Stimulated activated CD8-positive, alpha-beta memory T cell treated with anti-CD3 and anti-CD28 coated beads, Interleukin-15, amount 100 ng/mL, for 48 hours (primary cell): ENCODE measurements around the gene SRSF8.
"Not testable (repeated sequence)": the region's sequence is repeated elsewhere in the genome, so short reads cannot be mapped to it uniquely, and the experiment has no call there.

Experiments used
- DNase-seq, 2 donors: peaks; one replicate each; pipeline ENCODE4 v3.0.0-alpha.2; 2020; ENCODE audit warnings: low read depth in 2 of 2

SRSF8 gene, protein sequence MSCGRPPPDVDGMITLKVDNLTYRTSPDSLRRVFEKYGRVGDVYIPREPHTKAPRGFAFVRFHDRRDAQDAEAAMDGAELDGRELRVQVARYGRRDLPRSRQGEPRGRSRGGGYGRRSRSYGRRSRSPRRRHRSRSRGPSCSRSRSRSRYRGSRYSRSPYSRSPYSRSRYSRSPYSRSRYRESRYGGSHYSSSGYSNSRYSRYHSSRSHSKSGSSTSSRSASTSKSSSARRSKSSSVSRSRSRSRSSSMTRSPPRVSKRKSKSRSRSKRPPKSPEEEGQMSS

DNA sequence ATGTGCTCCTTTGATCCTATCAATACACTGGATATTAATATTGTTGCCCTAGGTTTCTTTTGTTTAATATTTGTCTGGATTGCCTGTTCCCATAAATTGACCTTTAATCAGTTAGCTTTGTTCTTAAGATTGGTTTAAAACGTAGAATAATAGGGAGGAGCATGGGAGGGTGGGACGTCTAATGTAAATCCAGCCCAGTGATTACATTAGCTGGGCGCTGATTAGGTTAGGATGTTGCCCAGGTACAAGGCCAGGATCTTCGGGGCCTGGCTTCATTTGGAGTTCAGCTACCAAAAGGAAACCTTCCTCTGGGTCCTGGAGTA, at the start of gene SRSF8:
SRSF8 (plus strand) TSS at position 204 of the 323 bp plus-strand sequence. CDS start 308 bp downstream, outside the sequence.
- DNase-seq = no peak

- not testable (repeated sequence) for DNase-seq
These were observed 45.3 kb upstream of the SRSF8 start for GRCh38 chr11:95021468-95021867.

DNA sequence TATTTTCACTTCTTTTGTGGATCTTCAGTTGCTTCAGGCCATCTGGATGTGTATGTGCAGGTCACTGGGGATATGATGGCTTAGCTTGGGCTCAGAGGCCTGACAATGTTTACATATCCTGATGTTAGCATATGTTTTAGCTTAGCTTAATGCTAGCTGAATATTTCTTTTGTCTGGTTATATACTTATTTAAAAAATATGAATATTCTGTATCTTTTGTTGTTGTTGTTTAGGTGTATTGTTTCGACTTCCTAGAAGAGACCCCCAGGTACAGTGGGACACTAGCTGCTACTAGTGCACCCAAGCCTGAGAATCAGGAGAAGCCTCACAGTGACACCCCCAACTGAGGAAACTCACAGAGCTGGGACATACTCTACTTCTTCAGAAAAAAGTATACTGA, 41.8 kb upstream of the SRSF8 start, which contains the start of gene KDM4E:
KDM4E (plus strand) TSS at position 301 of the 400 bp plus-strand sequence. CDS start 300 bp downstream, outside the sequence.
- DNase-seq = no peak

DNA sequence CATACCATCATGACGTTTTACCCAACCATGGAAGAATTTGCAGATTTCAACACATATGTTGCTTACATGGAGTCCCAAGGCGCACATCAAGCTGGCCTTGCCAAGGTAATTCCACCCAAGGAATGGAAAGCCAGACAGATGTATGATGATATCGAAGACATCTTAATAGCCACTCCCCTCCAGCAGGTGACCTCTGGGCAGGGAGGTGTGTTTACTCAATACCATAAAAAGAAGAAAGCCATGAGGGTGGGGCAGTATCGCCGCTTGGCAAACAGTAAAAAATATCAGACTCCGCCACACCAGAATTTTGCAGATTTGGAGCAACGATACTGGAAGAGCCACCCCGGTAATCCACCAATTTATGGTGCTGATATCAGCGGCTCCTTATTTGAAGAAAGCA, 41.1 kb upstream of the SRSF8 start:
- not testable (repeated sequence) for DNase-seq

- DNase-seq = no peak
These were observed 38.4 kb upstream of the SRSF8 start for GRCh38 chr11:95028357-95028756.

GRCh38 chr11:95033051-95033450, 33.7 kb upstream of the SRSF8 start:
- DNase-seq = no peak

- DNase-seq = no peak
These were observed 31.4 kb upstream of the SRSF8 start for GRCh38 chr11:95035316-95035715.

- DNase-seq = not testable (repeated sequence)
These were observed 29.2 kb upstream of the SRSF8 start for GRCh38 chr11:95037356-95038035.

- DNase-seq = no peak
These were observed 24.5 kb upstream of the SRSF8 start for GRCh38 chr11:95042239-95042638.

GRCh38 chr11:95042906-95043305, 23.8 kb upstream of the SRSF8 start:
- no peak for DNase-seq

GRCh38 chr11:95044010-95044409, 22.7 kb upstream of the SRSF8 start:
- no peak for DNase-seq

- DNase-seq = no peak
These were observed 20.9 kb upstream of the SRSF8 start for GRCh38 chr11:95045812-95046211.

- DNase-seq = not testable (repeated sequence)
These were observed 17.6 kb upstream of the SRSF8 start, which contains the start of gene KDM4F for GRCh38 chr11:95049122-95049521. KDM4F (plus strand) TSS chr11:95049422.

GRCh38 chr11:95050595-95051202, 16.0 kb upstream of the SRSF8 start:
- no peak for DNase-seq

DNA sequence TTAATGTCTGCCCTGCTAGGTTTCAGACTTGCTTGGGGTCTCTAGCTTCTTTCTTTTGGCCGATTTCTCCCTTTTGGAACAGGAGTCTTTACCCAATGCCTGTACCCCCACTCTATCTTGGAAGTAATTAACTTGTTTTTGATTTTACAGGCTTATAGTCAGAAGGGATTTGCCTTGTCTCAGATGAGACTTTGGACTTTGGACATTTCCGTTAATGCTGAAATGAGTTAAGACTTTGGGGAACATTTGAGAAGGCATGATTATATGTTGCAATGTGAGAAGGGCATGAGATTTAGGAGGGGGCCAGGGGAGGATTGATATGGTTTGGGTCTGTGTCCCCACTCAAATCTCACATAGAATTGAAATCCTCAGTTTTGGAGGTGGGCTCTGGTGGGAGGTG, 12.4 kb upstream of the SRSF8 start:
- no peak for DNase-seq

DNA sequence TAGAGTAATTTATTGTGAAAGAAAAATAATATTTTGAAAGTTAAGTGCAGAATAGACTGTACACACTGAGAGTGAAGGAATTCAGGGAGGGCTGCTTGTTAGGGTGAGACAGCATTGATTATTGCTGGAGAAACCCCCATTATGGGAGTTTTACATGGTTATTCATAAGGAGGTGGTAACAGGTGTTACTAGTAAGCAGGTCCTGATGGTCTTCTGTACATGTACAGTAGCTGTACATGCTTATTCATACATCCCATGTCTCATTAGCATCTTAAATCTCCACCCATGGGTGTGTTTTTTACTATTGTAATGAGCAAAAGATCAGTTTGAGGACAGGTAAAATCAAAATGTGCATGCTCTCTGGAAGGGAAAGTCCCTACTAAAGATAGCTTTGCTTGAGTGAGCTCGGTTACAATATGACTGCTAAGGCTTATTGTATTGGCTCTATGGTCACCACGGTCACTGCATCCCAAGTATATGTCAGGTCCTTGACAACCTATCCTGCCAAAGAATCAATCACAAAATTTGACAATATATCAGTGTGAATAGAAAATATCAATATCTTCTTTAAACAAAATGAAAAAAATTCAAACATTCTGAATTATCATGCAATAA, 11.3 kb upstream of the SRSF8 start:
- DNase-seq = no peak

DNA sequence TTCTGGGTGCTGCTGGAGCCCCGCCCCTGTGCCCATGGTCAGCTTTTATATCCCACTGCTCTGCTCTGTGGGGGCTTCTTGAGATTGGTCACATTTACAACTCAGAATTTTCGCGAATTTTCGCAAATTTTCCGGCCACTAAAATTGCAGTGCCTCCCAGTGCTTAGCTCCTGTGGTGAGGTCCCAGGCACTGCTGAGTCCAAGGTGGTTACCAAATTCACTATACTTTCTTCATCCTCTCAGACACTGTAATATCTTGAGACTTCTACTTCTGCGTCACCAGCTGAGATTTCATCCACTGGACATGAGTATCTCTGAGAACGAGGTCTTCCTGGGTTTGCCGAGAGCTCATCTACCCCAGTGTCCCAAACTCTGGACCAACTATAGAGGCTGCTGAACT, 8.8 kb upstream of the SRSF8 start:
- no peak for DNase-seq

DNA sequence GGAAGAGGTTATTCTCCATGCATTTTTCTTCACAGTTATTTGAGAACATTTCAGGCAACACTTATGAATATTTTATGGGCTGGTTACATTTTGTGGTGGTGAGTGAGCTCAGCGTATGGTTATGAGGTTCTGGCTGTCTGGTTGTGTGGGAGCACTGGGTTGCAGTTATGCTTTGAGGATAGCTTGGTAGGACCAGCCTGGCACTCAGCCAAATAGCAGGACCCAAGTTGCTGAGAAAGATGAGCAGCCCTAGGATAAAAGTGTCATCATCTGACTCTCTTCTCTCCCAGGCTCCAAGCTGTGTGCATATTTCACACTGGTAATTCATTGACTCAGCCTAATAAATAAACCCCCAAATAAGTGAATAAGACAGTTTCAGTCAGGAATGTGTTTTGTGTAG, 8.1 kb upstream of the SRSF8 start:
- no peak for DNase-seq

DNA sequence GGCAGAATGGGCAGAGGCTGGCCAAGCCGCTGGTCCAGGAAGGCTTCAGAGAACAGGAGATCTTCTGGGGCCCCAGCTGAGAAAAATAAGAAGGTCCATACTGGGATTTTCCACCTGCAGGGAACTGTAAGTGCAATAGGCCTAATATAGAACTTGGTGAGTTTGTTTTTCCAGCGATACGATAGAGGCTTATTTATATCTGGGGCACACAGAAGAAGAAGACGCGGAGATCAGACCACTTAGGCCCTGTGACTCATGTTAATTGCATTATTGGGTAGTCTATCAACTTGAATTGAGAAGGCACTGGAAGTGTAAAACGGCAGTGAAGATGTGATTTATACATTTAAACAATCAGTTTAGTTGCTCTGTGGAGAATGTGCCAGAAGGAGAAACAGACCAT, 7.7 kb upstream of the SRSF8 start:
- DNase-seq = no peak

DNA sequence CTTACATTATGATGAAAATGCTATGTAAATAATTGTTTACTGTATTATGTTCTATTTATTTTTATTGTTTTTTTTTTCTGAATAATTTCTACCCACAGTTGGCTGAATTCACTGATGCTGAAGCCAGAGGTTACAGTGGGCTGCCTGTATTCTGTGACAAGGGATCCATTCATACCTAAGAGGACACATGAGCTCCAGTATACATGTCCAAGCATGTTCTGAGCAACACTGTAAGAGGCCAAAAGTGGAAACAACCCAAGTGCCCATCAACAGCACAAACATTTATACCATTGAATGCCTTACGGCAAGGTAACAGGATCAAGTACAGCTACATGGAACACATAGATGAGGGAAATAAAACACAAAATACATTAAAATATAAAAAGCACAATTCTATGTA, 1.4 kb upstream of the SRSF8 start:
- DNase-seq = no peak

GRCh38 chr11:95067039-95067840, 521 bp downstream of the SRSF8 start:
- DNase-seq = peak; percentile 62 to 69

GRCh38 chr11:95067841-95068219, 1.1 kb downstream of the SRSF8 start:
- DNase-seq = peak in 1 of 2 donors; percentile 12
